Psoas muscle (tissue), 8 donors: ENCODE results near the gene FILIP1. TPM values are rescaled to one million over a fixed set of nuclear protein-coding genes. Genes with fewer than 3 reads are reported as not detected.

Experiments used
- ATAC-seq, 4 donors: fragments of 200-7000 bp; cut with Tn5 transposase; one replicate each; pipeline ENCODE4 v1.9.1; 2020; ENCODE audit warnings: moderate library complexity in 3 of 4, mild to moderate bottlenecking in 2 of 4
- DNase-seq, 2 donors: peaks; one replicate each; pipeline ENCODE4 v3.0.0-alpha.2; 2020
- H3K27ac ChIP-seq: fragments of 200-600 bp; one replicate; pipeline ENCODE4 v1.8.0; 2022
- H3K27me3 ChIP-seq, 3 donors: fragments of 200-600 bp in 1 of 3; one replicate each; pipeline versions ENCODE4 v1.6.1 to v1.8.0; 2013 to 2022; ENCODE audit warnings: low read length in 2 of 3, mild to moderate bottlenecking in 2 of 3, moderate library complexity in 1 of 3; ENCODE audit not compliant: insufficient read depth in 3 of 3
- H3K36me3 ChIP-seq, 2 donors: fragments of 200-600 bp in 1 of 2; one replicate each; pipeline versions ENCODE4 v1.6.1 to v1.8.0; 2013 to 2022; ENCODE audit warnings: low read depth in 1 of 2, mild to moderate bottlenecking in 1 of 2, moderate library complexity in 1 of 2; ENCODE audit not compliant: insufficient read depth in 1 of 2
- H3K4me1 ChIP-seq: fragments of 200-600 bp; one replicate; pipeline ENCODE4 v1.8.0; 2022
- H3K4me3 ChIP-seq: fragments of 200-600 bp; one replicate; pipeline ENCODE4 v1.8.0; 2022; ENCODE audit warnings: mild to moderate bottlenecking
- H3K9me3 ChIP-seq: fragments of 200-600 bp; one replicate; pipeline ENCODE4 v1.8.0; 2022
- CTCF ChIP-seq: fragments of 200-600 bp; IDR thresholded peaks from one replicate; pipeline ENCODE4 v1.8.0; 2022; ENCODE audit warnings: antibody characterized with exemption
- WGBS, 3 donors: extraction: QIAGEN DNeasy Blood & Tissue Kit; methylation state at CpG; one replicate each; pipeline versions ENCODE4 v1.1.6 to v1.1.7; 2013; 5-methylcytosine and 5-hydroxymethylcytosine counted together
- intact Hi-C, 2 donors: fragments of 100-400 bp; cut with DNase I; formaldehyde crosslinking; loops; one replicate each; pipeline versions ENCODE4 v1.11.0 to v1.14.2; 2022
- polyA plus RNA-seq, 3 donors: library from polyadenylated mRNA; stranded (reverse); fragments of 200-250 nt; gene quantifications; one replicate each; pipeline ENCODE4 v1.2.3, GENCODE V29; 2013
- total RNA-seq, 4 donors: library from RNA; stranded (reverse); fragmentation: NEBNext Ultra II Directional in 2 of 4; extraction: Animal tissue kit (Norgen Biotek cat#: 25700) in 2 of 4; gene quantifications; one replicate each; pipeline versions ENCODE4 v1.2.1 to v1.2.4, GENCODE V29; 2021 to 2023
- donor health status: healthy with polysubstance abuse.
- donor health status: DM: no; HTN: no; CAD: no; lungs with moderate emphysema.
- donor health status: Bipolar disorder and iron deficiency.
- donor health status: healthy.
- donor health status: DM: yes; HTN: yes; CAD: no.
- donor health status: DM: no; HTN: no; CAD: no.
- donor health status: DM: no; HTN: no; CAD: no.
- donor health status: DM: yes; HTN: yes; CAD: no.

The FILIP1 gene
- total and polyA plus RNA-seq, 7 donors, result 2.8 to 129 (median 71.5) TPM

DNA sequence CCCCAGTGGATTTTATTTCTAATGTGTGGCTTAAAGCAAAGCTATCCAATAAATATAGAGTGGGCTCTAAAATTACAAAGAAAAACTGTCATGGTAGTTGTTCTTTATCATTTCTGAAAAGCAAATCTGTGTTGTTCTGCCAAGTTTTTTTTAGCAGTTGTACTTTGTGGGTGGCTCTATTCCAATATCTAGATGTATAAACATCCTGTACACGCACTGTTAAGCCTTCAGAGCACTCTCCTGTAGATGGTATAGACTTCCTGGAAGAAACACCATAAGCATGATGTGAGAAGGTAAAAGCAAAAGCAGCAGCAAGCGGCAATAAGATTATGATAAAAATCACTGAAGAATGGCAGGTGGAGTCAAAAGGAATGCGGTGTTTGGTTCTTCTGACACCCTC is 187.5 kb downstream of the FILIP1 start:
- intact Hi-C loops, result loop anchor here in 1 of 2 donors (5.0 kb wide), 1 partner anchor 51 kb away; no protein-coding TSS in a partner anchor
- no peak for ATAC-seq
- no peak for TF ChIP-seq CTCF

DNA sequence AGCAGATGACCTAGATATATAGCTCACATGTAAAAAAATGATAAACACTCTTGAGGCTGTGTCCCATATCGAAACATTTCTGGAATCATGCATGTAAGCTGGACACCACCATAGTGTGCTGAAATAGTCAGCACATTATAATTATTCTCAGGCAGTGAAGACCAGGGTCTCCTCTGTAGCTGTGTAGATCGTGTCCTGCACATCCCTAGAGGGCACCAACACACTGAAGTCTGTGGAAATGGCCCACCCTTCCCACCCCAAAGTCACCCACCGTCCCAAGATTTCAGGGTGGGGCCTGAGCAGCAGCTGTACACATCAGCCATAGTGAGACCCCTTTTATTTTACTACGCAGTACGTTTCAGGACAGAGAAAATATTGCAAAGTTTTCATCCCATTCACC is 188.0 kb downstream of the FILIP1 start:
- Histone ChIP-seq H3K27me3 (no peaks in the 10 kb centered on the region), H3K27ac (no peak overlapping the region), H3K36me3 (peaks cover 3 to 22% of the 10 kb centered on the region in 2 donors), H3K4me3 (no peak overlapping the region), H3K4me1 (peaks cover 5% of the 10 kb centered on the region), H3K9me3 (no peaks in the 10 kb centered on the region)
- ATAC-seq (peak in 1 of 4 donors; percentile 16), DNase-seq (no peak)
- 64 to 73% (median 64%) methylated on average over 5 of the region's 5 CpGs for WGBS, 3 donors
- no peak for TF ChIP-seq CTCF
- intact Hi-C loops, result loop anchor here in 1 of 2 donors (5.0 kb wide), 1 partner anchor 52 kb away; no protein-coding TSS in a partner anchor

More for the DNA sequence above, 187.5 kb downstream of the FILIP1 start:
- H3K4me1 ChIP-seq, result no peaks in the 10 kb centered on the region
- H3K27me3 ChIP-seq, result no peaks in the 10 kb centered on the region
- H3K27ac ChIP-seq, result no peak overlapping the region
- 74 to 82% (median 81%) methylated on average over 3 of the region's 3 CpGs for WGBS, 3 donors
- no peak overlapping the region for H3K4me3 ChIP-seq
- peaks cover 3 to 23% of the 10 kb centered on the region in 2 donors for H3K36me3 ChIP-seq
- no peaks in the 10 kb centered on the region for H3K9me3 ChIP-seq
- DNase-seq, result no peak

- WGBS, 3 donors, result 94 to 96% (median 95%) methylated on average over 3 of the region's 3 CpGs
- ATAC-seq, result no peak
These were observed 191.3 kb downstream of the FILIP1 start for GRCh38 chr6:75302280-75302679.

GRCh38 chr6:75301537-75301936 is 192.1 kb downstream of the FILIP1 start:
- Histone ChIP-seq H3K4me1 (peaks cover 11% of the 10 kb centered on the region), H3K4me3 (no peak overlapping the region), H3K9me3 (no peaks in the 10 kb centered on the region), H3K27ac (no peak overlapping the region), H3K27me3 (no peaks in the 10 kb centered on the region), H3K36me3 (peaks cover 3 to 11% of the 10 kb centered on the region in 2 donors)
- DNase-seq (no peak), ATAC-seq (no peak)
- TF ChIP-seq CTCF, result no peak
- intact Hi-C loops, result loop anchor here in 1 of 2 donors (5.0 kb wide), 1 partner anchor 201 kb away; no protein-coding TSS in a partner anchor

More at GRCh38 chr6:75302280-75302679, 191.3 kb downstream of the FILIP1 start:
- Histone ChIP-seq H3K4me3 (no peak overlapping the region), H3K27me3 (no peaks in the 10 kb centered on the region), H3K36me3 (peaks cover 3 to 11% of the 10 kb centered on the region in 2 donors), H3K27ac (no peak overlapping the region), H3K9me3 (no peaks in the 10 kb centered on the region), H3K4me1 (peaks cover 11% of the 10 kb centered on the region)
- intact Hi-C loops, result loop anchor here in 1 of 2 donors (5.0 kb wide), 1 partner anchor 200 kb away; no protein-coding TSS in a partner anchor
- DNase-seq, result no peak
- no peak for TF ChIP-seq CTCF

DNA sequence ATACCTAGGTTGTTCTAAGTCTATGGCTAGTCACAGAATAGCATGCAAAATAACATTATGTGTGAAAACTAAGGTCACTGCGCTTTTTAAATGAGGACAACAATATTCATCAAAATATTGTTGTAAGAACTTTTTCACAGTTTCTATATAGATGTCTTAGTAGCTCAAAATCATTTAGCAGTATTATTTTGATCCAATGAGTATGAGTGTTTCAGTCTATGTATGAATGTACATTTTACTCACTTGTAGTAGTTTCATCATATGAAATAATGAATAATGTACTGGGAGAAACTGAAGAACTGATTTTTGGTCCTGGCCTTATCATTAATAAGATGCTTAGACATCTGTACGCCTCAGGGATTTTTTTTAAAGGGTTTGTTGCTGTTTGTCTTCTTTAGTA is 192.5 kb downstream of the FILIP1 start:
- no peak for ATAC-seq
- H3K4me3 ChIP-seq, result no peak overlapping the region
- DNase-seq, result no peak
- 87 to 95% (median 94%) methylated on average over 2 of the region's 2 CpGs for WGBS, 3 donors
- peaks cover 11% of the 10 kb centered on the region for H3K4me1 ChIP-seq
- H3K9me3 ChIP-seq, result no peaks in the 10 kb centered on the region
- no peak overlapping the region for H3K27ac ChIP-seq
- H3K36me3 ChIP-seq, result peaks cover 3 to 11% of the 10 kb centered on the region in 2 donors
- no peaks in the 10 kb centered on the region for H3K27me3 ChIP-seq
- intact Hi-C loops, result loop anchor here in 1 of 2 donors (5.0 kb wide), 1 partner anchor 201 kb away; no protein-coding TSS in a partner anchor
- no peak for TF ChIP-seq CTCF
